ENCODE data around the gene STK39. TPM values are rescaled to one million over a fixed set of nuclear protein-coding genes. Genes with fewer than 3 reads are reported as not detected.
A peak's percentile ranks its signal among the peaks of the same experiment; 100 is the strongest.

The STK39 gene
- total and polyA plus RNA-seq, 11 donors: 13.1 to 40.1 (median 21.5) TPM

DNA sequence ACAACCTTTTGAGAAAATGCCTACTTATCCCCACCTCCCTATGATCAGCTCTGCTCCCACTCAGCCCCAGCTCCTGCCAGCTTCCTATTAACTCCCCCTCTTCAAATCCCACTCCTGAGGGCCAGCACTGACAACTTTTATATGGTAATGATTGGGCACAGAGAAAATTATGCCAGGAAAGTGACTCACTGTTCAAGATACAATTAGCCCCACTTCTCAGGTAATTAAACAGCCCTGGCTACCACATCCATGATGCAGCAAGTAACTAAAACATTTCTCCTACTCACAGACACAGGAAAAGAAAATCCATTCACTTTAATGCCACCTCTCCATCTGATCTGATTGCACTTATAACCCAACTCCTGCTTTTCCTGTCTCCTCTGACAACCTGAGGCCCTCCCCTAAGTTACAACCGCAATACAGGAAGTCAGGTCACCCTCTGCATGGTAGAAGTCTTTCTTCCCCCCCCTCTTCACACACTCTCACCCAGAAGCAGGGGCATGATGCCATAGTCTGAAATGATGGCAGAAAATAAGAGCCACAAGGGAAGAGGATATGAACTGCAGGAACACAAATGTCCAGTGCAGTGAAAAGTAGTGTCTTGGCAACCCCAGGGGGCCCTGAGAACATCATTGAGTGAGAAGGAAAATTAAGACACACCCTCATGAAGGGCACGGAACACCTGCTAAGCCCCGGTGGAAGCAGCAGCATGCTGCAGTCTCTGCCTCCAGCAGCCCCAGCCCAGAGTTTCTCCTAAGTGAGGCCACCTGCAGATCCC, 54.4 kb downstream of the STK39 start:
- DNase-seq: no peak
- H3K4me3 ChIP-seq: no peak overlapping the region
- TF ChIP-seq, protein P1, sequence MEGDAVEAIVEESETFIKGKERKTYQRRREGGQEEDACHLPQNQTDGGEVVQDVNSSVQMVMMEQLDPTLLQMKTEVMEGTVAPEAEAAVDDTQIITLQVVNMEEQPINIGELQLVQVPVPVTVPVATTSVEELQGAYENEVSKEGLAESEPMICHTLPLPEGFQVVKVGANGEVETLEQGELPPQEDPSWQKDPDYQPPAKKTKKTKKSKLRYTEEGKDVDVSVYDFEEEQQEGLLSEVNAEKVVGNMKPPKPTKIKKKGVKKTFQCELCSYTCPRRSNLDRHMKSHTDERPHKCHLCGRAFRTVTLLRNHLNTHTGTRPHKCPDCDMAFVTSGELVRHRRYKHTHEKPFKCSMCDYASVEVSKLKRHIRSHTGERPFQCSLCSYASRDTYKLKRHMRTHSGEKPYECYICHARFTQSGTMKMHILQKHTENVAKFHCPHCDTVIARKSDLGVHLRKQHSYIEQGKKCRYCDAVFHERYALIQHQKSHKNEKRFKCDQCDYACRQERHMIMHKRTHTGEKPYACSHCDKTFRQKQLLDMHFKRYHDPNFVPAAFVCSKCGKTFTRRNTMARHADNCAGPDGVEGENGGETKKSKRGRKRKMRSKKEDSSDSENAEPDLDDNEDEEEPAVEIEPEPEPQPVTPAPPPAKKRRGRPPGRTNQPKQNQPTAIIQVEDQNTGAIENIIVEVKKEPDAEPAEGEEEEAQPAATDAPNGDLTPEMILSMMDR (IDR thresholded peaks at IDR 0.05): no peak
- no peak for TF ChIP-seq POLR2A (IDR thresholded peaks at IDR 0.05)
- no peaks in the 10 kb centered on the region for H3K27me3 ChIP-seq
- peak overlapping the region in 1 of 12 donors; percentile 23 for H3K27ac ChIP-seq
- ATAC-seq: peak in 2 of 4 donors; percentile 22 to 23
- H3K4me1 ChIP-seq: peaks cover 0 to 64% (median 29%) of the 10 kb centered on the region in 12 donors
- intact Hi-C loops (cut with DNase I): loop anchor here in 1 of 10 donors (10.0 kb wide), 1 partner anchor 48 kb away; no protein-coding TSS in a partner anchor
- no peaks in the 10 kb centered on the region for H3K9me3 ChIP-seq
- H3K36me3 ChIP-seq: no peaks in the 10 kb centered on the region
- 58 to 68% (median 62%) methylated on average over 3 of the region's 3 CpGs for WGBS, 4 donors

DNA sequence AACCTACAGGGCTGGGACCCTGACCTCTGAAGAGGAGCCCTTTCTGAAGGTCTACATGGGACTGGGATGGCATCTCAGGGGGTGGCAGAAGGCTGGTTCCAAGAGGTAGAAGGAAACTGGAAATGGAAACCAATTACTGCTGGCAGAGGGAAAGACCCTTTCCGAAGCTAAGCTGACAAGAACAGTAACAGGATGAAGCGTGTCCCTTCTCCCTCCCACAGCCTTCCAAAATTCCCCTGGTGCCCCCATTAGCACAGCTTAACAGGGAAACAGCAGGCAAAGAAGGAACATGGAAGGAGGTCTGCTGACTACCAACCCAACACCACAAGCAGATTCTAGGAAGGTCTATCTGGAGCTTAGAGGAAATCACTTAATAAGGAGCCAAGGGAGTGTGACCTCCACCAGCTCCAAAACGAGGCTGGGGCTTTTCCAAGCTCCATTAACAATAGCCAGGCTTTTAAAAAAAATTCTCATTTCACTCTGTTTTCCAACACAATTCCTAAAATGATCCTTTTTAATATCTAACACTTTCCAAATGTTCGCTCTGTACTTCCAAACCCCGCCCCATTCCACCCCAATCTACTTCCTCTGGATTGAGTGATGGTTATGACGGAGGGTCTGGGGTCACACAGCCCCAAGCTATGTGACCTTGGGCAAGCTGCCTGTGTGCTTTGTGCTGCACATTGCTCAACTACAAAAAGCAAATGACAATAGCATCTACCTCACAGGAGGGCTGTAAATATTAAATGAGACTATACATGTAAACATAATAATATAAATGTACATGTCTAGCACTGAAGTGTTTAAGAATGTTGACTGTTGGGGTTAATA, 55.2 kb downstream of the STK39 start:
- Histone ChIP-seq H3K4me1 (peaks cover 0 to 69% (median 33%) of the 10 kb centered on the region in 12 donors), H3K36me3 (no peaks in the 10 kb centered on the region), H3K4me3 (no peak overlapping the region), H3K9me3 (no peaks in the 10 kb centered on the region), H3K27ac (no peak overlapping the region), H3K27me3 (no peaks in the 10 kb centered on the region)
- intact Hi-C loops (cut with DNase I): loop anchor here in 1 of 10 donors (10.0 kb wide), 1 partner anchor 47 kb away; no protein-coding TSS in a partner anchor
- DNase-seq (no peak), ATAC-seq (no peak)
- WGBS, 4 donors: 67 to 70% (median 69%) methylated on average over 6 of the region's 6 CpGs
- no peak for TF ChIP-seq POLR2A (IDR thresholded peaks at IDR 0.05)
- TF ChIP-seq, protein P1 (IDR thresholded peaks at IDR 0.05): no peak

DNA sequence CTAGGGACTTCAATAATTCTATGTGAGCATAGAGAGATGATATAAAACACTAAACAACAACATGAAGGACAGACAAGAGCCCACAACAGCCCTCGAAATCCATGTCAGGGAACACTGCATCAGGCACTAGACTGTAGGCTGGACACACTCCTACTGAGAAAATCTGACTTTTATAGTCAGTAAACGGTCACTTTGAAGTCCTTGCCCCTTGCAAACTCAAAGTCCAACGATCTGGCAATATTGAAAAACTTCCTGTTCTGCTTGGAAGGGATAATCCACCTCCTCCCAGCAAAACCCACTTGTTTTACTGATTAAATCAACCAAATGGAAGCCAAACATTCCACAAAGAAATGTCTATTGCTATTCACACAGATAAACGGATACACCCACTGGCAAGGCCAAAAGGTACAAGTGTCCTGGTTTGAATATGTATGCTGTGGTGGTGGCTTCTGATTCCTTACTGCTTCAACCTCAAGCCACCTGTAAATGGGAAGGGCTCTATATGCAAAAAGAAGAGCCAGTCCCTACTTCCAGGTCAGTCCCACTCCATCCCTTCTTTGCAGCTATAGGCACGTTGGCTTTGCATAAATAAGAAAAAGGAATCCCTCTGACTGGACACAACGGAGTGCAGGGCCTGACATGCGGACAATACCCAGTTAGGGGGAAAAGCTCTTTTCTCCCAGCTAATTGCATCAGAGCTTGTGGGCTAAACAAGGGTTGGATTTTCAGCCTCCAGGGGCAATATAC, 56.6 kb downstream of the STK39 start:
- no peaks in the 10 kb centered on the region for H3K27me3 ChIP-seq
- intact Hi-C loops (cut with DNase I): loop anchor here in 1 of 10 donors (10.0 kb wide), 1 partner anchor 46 kb away; no protein-coding TSS in a partner anchor
- peaks cover 0 to 77% (median 40%) of the 10 kb centered on the region in 12 donors for H3K4me1 ChIP-seq
- DNase-seq (no peak), ATAC-seq (no peak)
- TF ChIP-seq POLR2A (IDR thresholded peaks at IDR 0.05): no peak
- TF ChIP-seq, protein P1 (IDR thresholded peaks at IDR 0.05): no peak
- no peaks in the 10 kb centered on the region for H3K9me3 ChIP-seq
- WGBS, 4 donors: 64 to 75% (median 67%) methylated on average over 7 of the region's 7 CpGs
- no peak overlapping the region for H3K4me3 ChIP-seq
- no peaks in the 10 kb centered on the region for H3K36me3 ChIP-seq
- no peak overlapping the region for H3K27ac ChIP-seq

All from heart left ventricle (tissue), 16 donors.